Amniotic stem cell (primary cell): ENCODE results near the gene GRIK5.

ENCODE experiments used
- DNase-seq: peaks from one replicate; lab custom pipeline; 2025; lab: John Stamatoyannopoulos, UW

GRIK5 gene

DNA sequence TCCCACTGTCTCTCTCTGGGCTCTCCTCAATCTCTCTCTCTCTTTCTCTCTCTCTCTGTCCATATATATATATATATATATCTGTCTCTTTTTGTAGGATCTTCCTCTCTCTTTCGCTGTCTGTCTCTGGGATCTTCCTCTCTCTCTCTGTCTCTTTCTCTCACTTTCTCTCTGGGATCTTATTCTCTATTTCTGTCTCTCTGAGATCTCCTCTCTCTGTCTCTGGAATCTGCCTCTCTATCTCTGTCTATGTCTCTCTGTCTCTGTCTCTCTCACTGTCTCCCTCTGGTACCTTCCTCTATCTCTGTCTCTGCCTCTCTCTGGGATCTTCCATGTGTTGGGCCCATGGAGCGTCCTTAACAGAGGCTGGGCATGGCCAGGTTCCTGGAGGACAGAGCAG lies 79.4 kb downstream of the GRIK5 start:
- no peak for DNase-seq

DNA sequence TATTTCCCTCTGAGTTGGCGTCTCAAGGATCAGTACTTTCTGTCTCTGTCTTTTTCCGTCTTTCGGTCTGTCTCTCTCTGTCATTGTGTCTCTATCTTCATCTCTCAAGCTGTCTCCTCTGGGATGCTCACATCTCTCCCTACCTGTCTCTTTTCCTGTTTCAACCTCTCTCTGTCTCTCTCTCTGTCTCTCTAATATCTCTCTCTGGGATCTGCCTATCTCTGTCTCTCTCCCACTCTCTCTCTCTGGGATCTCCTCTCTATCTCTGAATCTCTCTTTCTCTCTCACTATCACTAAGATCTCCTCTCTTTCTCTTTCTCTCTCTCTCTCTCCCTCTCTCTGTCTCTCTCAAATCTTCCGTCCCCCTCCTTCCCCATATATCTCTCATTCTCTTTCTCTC lies 80.0 kb downstream of the GRIK5 start:
- DNase-seq: no peak

DNA sequence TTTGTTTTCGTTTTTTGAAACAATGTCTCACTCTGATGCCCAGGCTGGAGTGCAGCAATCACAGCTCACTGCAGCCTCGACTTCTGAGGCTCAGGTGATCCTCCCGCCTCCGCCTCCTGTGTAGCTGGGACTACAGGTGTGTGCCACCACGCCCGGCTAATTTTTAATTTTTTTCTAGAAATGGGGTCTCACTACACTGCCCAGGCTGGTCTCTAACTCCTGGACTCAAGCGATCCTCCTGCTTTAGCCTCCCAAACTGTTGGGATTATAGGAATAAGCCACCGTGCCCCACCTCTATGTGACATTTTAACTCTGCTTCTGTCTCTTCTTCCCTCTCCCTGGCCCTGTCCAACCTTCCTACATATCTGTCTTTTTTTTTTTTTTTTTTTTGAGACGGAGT lies 81.1 kb downstream of the GRIK5 start:
- DNase-seq: no peak

DNA sequence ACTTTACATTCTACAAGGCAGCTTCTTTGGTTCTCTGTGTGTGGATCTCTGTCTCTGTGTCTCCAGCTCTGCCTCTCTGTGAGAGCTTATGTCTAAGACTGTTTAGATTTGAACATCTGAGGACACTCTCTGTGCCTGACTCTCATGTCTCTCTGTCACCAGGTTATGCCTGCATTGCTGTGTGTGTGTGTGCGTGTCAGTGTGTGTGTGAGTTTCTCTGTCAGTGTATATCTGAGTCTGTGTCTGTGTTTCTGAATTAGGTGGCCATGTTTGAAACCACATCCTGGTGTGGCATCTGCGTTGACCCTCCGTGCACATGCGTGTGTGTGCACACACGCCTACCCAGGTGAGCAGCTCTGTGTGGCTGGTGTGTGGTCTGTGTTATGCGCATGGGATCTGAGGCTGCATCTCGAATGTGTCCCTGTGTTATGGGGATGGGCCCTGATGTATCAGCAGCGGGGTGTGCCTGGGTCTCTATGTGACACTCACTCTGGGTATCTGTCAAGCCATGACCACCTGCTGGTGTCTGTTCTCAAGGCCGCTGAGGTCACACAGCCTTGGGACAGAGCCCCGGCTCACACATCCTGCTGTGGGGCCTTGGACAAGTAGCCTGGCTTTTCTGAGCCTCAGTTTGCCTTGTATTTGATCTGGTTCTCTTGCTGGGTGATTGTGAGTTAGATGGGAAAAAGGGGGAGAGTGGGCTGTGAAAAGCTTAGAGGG lies 82.7 kb downstream of the GRIK5 start:
- no peak for DNase-seq

DNA sequence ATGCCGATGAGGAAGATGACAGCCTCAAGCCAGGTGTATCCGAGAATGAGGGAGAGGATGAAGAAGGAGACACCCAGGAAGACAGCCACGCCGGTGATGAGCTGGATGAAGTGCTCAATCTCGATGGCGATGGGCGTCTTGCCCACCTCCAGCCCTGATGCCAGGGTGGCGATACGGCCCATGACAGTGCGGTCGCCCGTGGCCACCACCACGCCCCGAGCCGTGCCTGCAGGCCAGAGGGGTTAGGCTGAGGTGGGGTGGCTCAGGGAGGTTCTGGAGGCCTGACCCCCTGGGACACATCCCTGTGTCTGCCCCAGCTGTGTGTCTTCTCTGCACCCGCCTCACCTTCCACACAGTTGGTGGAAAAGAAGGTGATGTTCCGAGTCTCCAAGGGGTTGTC lies 85.0 kb downstream of the GRIK5 start:
- no peak for DNase-seq

DNA sequence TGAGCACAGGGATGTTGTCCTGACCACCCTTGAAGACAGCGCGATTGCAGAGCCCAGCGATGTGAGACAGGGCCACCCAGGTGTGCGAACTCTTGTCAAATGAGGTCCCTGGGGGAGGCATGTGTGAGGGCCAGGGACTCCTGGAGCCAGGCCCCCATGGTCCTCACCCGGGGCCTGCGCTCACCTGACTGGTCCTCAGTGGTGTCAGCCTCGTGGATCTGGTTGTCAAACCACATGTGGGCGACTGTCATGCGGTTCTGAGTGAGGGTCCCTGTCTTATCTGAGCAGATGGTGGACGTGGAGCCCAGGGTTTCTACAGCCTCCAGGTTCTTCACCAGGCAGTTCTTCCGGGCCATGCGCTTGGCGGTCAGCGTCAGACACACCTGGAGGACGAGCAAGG lies 88.3 kb downstream of the GRIK5 start:
- DNase-seq: no peak

DNA sequence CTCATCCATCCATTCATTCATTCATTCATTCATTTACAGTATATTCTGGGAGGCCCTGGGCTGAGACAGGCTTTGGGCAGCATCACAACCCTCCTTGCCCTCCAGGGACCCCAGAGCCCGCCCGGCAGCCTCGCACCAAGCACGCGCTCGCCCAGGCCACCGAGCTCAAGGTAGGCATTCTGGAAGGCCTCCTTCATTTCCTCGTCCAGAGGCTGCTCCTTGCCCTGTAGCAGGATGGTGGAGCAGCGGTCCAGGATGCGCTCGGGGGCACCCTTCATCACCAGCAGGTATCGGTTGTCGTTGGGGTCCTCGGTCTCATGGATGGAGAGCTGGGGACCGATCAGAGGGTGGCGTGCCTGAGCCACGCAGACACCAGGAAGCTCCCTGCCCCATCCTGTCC lies 91.5 kb downstream of the GRIK5 start:
- DNase-seq: no peak

DNA sequence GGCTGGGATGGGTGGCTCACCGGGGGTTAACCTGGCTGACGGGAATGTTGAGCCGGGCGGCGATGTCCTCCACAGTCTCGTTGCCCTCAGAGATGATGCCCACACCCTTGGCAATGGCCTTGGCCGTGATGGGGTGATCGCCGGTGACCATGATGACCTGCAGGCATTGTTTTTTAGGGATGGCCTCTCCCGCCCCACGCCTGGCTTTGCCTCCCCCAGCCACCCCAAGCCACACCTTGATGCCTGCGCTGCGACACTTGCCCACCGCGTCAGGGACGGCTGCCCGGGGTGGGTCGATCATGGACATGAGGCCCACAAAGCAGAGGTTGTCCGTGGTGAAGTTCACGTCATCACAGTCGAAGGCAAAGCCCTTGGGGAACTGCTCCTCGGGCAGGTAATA lies 92.1 kb downstream of the GRIK5 start:
- DNase-seq: no peak

DNA sequence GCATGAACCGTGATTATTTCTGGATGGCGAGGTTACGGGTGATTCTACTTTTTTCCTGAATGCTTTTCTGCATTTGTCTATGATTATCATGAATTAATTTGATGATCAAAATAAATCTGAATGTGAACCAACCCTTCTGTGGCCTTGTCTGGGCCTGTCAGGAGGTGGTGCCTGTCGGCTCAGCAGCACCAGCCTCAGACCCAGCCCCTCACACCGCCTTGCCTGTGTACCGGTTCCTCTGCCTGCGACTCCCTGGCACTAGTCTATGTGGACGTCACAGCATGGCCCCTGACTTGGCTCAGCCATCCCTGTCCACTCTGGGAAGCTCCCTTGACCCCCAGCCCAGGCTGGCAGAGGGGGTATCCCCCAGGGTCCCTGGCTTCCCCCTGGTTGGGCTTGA lies 95.4 kb downstream of the GRIK5 start:
- DNase-seq: no peak

DNA sequence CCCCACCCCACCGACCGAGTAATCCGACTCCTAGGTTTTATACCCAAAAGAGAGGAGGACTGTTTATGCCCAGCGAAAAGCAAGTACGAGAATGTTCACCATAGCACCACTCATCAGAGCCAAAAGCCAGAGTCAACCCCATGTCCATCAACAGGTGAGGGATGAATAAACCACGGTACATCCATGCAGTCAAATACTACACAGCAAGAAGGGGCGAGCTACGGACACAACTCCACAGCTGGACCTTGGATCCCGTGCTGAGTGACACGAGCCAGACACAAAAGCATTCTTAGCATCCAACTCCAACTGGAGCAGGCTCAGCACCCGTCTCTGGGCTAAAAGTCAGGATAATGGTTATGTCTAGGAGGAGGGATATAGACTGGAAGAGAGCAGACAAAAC lies 98.6 kb downstream of the GRIK5 start:
- no peak for DNase-seq

DNA sequence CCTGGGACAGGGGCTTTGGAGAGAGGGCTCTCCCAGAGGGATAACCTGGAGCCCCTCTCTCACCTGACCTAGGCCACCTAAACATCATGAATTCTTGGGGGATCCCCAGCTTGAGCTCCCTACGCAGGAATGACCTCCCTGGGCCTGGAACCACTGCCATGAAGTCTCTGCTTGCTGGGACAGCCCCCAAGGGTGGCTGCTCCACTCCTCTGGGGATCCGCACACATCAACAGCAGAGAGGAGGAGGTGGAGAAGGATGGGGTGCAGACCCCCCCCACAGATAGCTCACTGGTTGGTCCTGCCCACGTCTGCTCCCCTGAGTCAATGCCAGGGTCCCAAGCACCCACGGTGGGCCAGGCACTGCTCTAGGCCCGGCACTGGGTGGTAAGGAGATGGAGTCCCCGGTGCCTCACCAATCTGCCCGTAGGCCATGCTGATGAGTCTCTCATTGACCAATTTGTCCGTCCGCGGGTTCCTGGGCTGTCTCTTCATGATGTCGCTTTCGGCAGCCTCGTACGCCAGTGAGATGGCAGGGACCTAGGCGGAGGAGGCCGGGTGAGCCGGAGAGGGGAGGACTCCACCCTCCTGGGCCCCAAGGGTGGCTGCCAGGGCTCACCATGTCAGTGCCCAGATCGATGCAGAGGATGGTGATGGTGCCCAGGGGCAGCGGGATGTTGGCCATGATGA lies 100.1 kb downstream of the GRIK5 start:
- DNase-seq: no peak

DNA sequence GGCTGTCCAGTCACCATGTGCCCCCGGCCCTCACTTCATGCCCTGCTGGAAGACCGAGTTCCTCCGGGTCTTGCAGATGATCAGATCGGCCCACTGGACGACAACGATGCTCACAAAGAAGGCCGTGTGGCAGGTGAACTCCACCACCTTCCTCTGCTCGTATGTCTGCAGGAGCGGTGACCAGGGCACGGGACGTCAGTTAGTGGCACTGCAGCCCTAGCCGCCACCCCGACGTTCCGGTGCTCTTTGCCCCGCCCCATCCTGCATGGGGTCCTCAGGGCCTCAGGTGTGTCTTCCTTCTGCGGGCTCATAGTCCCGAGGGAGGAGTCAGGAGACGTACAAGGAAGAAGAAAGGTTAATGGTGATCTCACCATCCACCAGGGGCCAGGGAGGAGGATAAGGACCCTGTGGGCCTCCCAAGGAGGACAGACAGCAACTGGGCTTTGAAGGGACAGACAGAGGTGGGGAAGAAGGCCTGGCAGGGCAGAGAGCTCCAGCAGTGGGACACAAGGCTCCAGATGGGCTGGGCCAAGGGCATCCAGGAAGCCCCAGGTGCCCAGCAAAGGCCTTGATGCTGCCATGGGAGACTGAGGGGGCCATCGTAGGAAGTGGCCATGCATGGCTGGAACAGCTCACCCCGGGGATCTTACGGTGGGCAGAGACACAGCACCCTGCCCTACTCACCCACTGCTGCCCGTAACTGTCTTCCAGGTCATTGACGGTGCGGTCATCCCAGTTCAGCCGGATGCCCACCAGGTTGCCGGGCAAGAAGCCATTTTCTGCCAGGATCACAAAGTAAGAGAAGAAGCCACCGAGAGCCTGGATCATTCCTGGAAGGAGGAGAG lies 101.0 kb downstream of the GRIK5 start:
- no peak for DNase-seq

DNA sequence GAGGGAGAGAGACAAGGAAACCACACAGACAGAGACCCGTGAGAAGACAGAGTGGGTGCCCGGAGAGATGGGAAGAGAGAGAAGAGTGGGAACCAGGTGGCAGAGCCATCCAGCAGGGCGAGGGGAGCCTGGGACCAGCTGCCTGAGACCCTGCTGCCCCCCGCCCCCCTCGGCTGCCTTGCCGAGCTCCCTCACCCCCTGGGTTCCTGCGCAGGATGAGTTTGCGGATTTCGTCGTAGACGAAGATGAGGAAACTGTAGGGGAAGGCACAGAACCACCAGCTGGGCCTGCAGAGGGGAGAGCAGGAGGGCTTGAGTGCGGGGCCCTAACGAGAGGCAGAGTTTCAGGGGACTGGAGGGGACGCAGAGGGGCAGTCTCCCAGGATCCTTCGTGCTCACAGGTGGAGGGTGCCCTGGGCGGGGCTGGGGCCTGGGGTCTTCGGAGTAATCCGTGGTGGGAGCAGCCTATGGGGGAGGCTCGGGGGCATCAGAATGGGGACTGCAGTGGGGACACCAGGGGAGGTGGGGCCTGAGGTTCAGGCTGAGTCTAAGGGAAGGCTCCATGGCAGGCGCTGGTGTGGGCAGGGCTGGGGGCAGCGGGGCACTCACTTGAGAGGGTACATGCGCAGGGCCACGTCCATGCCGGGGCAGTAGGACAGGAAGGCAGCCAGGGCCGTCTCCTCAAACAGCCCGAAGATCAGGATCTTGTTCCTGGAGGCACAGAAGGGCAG lies 102.8 kb downstream of the GRIK5 start:
- DNase-seq: no peak

DNA sequence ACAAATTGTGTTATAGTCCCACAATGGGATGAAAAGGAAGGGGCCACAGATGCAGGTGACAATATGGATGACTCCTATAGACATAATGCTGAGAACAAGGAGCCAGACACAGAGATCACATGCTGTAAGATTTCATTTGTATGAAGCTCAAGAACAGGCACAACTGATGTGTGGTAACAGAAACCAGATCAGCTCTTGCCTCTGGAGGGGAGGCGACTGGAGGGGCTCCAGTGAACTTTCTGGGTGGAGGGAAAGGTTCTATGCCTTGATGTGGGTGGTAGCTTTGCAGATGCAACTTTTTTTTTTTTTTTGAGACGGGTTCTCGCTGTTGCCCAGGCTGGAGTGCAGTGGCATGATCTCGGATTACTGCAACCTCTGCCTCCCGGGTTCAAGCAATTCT lies 104.9 kb downstream of the GRIK5 start:
- no peak for DNase-seq

DNA sequence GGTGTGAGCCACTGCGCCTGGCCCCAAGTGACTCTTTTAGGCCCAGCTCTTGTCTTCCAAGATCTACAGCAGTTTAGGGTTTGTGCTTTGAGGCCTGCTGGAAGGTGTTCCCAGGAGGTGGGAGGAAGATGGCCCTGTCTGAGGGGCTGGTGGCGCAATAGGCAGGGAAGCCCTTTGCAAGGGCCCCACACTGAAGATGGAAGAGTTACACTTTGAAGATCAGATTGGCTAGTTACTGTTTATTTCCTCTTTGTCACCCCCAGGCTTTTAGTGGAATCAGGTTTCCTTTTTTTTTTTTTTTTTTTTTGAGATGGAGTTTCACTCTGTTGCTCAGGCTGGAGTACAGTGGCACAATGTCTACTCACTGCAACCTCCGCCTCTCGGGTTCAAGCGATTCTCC lies 109.0 kb downstream of the GRIK5 start:
- DNase-seq: no peak

DNA sequence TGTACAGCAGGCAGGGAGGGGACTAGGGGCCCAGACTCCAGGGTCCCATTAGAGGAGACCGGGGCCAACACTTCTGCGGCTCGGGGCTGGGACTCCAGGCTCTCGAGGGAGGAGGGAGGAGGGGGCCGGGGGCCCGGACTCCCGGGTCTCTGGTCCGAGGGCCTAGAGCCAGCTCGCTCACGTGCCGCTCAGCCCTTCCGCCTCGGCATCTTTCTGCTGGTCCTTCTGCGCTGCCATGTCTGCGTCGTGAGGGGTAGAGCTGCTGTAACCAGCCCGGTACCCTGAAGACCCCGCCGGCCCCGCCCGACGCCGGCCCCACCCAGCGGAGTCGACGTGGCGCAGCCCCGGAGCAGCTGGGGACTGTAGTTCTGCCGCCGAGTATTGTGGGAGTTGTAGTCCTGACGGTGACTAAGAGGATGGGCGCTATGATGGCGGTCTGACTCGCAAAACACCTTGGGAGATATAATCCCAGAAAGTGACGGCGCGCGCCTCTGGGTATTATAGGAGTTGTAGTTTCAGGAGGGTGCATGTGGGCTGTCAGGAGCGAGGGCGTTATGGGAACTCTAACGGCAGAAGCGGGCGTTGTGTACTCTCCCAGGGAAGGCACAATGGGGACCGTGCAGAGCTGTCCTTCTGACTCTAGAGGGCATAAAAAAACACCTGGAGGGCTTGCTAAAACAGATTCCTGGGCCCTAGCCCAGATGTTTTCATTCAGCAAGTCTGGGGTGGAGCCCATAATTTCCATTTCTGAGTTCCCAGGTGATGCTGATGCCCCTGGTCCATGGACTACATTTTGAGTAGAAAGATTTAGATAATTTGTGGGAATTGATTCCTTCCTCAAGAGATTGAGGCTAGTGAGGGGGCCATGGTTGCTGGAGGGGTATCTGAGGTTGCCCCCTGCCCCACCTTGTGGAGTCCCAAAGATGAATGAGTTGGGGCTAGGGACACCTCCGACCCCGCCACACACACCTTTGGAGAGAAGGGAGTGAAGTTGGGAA lies 110.7 kb downstream of the GRIK5 start, which contains the start of gene RABAC1:
RABAC1 (minus strand) TSS at position 266 of the 998 bp plus-strand sequence; CDS start at position 237, 29 bp downstream.
- peak; percentile 82 for DNase-seq

DNA sequence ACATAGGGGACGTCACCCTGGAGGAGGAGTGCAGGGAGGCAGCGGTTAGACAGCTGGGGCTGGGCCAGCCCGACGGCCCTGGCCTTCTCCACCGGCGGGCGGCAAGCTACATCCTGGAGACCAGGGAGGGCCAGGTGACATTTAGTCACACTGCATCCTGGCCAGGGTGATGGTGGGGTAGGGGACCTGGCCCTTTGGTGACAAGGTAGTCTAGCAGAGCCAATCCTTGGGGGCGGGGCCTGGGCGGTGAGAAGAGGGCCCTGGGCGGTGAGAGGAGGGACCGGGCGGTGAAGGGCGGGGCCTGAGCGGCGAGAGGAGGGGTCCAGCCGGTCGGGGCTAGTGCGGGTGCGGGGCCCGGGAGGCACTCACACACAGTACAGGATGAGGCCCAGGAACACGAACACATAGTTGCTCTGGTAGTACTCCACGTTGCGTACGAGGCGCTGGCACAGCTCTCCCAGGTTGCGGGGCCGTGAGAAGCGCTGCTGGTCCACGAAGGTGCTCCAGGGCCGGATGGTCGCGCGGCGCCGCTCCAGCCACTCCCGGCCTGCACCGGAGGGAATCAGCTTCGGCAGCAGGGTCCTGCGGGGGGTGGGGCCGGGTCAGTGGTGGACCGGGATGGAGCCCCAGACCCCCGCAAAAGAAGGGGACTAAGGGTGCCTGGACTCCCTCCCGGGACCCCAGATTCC lies 111.5 kb downstream of the GRIK5 start:
- DNase-seq: peak; percentile 81

DNA sequence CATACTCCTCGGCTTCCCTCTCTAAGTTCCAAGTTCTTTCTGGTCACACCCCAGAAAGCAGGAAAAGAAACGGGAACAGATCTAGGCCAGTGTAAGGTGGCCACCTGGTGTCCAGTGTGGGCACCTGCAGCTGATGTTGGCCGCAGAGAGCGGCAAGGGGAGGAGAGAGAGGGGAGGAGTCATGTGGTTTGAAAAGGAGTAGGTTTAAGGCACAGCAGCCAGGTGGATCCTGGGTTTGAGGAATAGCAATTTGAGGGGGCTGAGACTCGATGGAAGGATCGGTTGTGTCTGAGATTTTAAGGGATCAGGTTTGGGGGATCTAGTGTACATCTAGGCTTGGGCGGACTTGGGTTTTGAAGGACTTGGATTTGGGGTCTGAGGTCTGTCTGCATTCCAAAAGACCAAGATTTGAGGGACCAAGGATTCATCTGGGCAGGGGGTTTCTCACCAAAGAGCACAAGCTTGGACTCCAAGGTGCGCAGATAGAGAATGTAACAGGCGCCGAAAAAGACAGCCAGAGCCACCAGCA lies 112.1 kb downstream of the GRIK5 start:
- DNase-seq: peak; percentile 80

DNA sequence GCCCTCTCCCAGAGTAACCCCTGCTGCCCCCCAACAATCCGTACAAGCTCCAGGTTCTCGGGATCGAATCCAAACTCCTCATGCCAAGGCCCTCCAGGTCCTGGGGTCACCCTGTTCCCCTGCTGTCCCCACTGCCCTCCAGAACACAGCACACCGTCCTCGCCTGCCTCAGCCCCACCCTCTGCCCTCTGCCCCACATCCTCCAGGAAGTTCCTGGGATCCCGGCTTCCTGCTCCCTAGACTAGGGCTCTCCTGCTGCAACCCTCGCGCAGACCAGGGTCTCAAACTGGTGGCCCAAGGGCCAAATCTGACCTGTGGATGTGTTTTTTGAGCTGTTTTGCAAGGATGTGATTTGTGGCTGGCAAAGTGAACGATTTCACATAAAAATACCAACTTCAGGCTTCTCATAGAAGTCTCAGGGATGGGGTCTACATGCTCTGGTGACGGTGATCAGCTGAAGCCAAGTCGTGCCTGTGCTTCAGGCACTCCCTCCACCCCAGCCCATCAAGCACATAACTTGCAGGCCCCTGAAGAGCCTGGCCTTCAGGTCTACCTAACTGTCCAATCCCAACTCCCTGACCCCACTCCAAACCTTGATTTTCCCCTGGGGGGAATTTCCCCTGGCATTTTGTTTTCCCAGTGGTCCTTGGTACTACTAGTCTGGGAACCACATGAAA lies 112.7 kb downstream of the GRIK5 start:
- DNase-seq: no peak
